Panc1 (cell line): ENCODE measurements around the gene SYNPR.

Experiments used
- POLR2AphosphoS5 ChIP-seq: IDR thresholded peaks from 2 replicates; pipeline ENCODE4 v1.6.1; 2012; ENCODE audit warnings: mild to moderate bottlenecking, low read depth, low read length, moderate library complexity
- SIN3A ChIP-seq: IDR thresholded peaks from 2 replicates; pipeline ENCODE4 v1.6.1; 2012; ENCODE audit warnings: low read depth, mild to moderate bottlenecking, low read length, moderate library complexity, borderline replicate concordance; ENCODE audit not compliant: insufficient read depth
- TF ChIP-seq, protein P1 (sequence below): fragments of 450-650 bp; IDR thresholded peaks from 2 replicates; pipeline ENCODE4 v1.5.1; 2017; ENCODE audit warnings: mild to moderate bottlenecking

GRCh38 chr3:63325386-63325785 lies 47.3 kb downstream of the SYNPR start:
- TF ChIP-seq, protein P1, sequence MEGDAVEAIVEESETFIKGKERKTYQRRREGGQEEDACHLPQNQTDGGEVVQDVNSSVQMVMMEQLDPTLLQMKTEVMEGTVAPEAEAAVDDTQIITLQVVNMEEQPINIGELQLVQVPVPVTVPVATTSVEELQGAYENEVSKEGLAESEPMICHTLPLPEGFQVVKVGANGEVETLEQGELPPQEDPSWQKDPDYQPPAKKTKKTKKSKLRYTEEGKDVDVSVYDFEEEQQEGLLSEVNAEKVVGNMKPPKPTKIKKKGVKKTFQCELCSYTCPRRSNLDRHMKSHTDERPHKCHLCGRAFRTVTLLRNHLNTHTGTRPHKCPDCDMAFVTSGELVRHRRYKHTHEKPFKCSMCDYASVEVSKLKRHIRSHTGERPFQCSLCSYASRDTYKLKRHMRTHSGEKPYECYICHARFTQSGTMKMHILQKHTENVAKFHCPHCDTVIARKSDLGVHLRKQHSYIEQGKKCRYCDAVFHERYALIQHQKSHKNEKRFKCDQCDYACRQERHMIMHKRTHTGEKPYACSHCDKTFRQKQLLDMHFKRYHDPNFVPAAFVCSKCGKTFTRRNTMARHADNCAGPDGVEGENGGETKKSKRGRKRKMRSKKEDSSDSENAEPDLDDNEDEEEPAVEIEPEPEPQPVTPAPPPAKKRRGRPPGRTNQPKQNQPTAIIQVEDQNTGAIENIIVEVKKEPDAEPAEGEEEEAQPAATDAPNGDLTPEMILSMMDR = no peak
- TF ChIP-seq POLR2AphosphoS5 (no peak), SIN3A (no peak)
